Uterus (tissue), 4 donors: ENCODE measurements around the gene RPGRIP1L. TPM values are rescaled to one million over a fixed set of nuclear protein-coding genes. Genes with fewer than 3 reads are reported as not detected.
A peak's percentile ranks its signal among the peaks of the same experiment; 100 is the strongest.

Source experiments
- DNase-seq, 2 donors: peaks; one replicate each; pipeline ENCODE4 v3.0.0-alpha.2; 2019 to 2020
- H3K27ac ChIP-seq, 2 donors: fragments of 200-600 bp; sonication (generic); 1 replicate in 1 of 2; 2 replicates in 1 of 2; pipeline ENCODE4 v1.5.1; 2016 to 2018
- H3K27me3 ChIP-seq, 2 donors: fragments of 200-600 bp; sonication (generic); one replicate each; pipeline ENCODE4 v1.5.1; 2018 to 2019; ENCODE audit warnings: control low read depth in 1 of 2
- H3K36me3 ChIP-seq, 2 donors: fragments of 200-600 bp; sonication (generic); one replicate each; pipeline ENCODE4 v1.5.1; 2019; ENCODE audit warnings: control low read depth in 1 of 2
- H3K4me1 ChIP-seq, 2 donors: fragments of 200-600 bp; sonication (generic); one replicate each; pipeline ENCODE4 v1.5.1; 2018 to 2019; ENCODE audit warnings: control low read depth in 1 of 2
- H3K4me3 ChIP-seq, 2 donors: fragments of 200-600 bp; sonication (generic); 1 replicate in 1 of 2; 2 replicates in 1 of 2; pipeline ENCODE4 v1.5.1; 2018 to 2019; ENCODE audit warnings: mild to moderate bottlenecking in 1 of 2
- H3K9me3 ChIP-seq, 2 donors: fragments of 200-600 bp; sonication (generic); one replicate each; pipeline ENCODE4 v1.5.1; 2019; ENCODE audit warnings: control low read depth in 1 of 2
- POLR2A ChIP-seq, 2 donors: fragments of 450-650 bp; IDR thresholded peaks; one replicate each; pipeline ENCODE4 v1.6.1; 2016; ENCODE audit warnings: antibody characterized with exemption in 2 of 2, mild to moderate bottlenecking in 1 of 2, moderate library complexity in 1 of 2
- intact Hi-C: fragments of 100-400 bp; cut with DNase I; formaldehyde crosslinking; loops from one replicate; pipeline ENCODE4 v1.15.1; 2023; ENCODE audit warnings: low total_unique reads
- total RNA-seq, 4 donors: library from RNA; depleted of rRNA in 3 of 4; stranded (reverse); fragments of >200 nt in 3 of 4; gene quantifications; one replicate each; pipeline versions ENCODE4 v1.1.0 to v1.2.4, GENCODE V29; 2014 to 2023
- TF ChIP-seq, protein P1 (sequence below), 4 experiments: fragments of 200-600 bp in 2 of 4; fragments of 450-650 bp in 2 of 4; sonication (generic) in 2 of 4; IDR thresholded peaks; one replicate each; pipeline ENCODE4 v1.5.1; 2016 to 2019; ENCODE audit warnings: antibody characterized with exemption in 4 of 4, mild to moderate bottlenecking in 2 of 4, moderate library complexity in 1 of 4
- donor health status: DM: yes; HTN: yes; CAD: no.

RPGRIP1L gene
- total RNA-seq, 4 donors from 2014 or later: 1.2 to 35.3 (median 6.2) TPM

DNA sequence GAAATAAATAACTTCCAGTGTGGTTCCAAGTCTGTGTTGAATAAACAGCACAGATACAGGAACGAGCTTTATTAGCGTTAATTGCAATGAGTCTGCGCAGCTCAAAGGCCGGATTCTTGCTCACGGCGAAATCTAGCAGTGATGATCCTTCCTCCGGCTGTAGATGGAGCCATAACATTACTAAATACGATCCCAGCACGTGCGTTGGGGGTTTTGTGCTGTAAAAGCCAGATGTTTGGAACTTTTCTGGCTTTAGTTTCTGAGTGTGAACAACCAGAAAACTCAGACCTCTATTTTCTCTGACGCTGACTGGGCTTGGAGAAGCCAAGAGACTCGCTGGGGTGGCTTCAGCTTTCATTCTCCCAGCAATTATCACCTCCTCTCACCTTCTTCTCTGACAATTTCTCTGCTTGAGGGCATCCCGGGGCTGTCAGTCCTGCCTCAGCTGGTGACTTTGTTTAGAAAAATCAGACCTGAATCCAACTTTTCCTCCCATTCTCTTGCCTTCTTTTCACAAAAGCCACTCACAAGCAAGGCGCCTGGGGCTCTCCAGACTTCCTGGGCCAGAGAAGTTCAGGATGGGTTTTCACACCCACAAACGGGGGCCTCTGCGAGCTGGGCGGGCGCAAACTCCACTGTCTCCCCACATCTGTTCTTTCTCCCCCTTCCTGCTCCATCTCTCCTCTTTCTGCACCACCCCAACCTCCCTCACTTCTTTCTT, 153.5 kb downstream of the RPGRIP1L start:
- TF ChIP-seq, protein P1, sequence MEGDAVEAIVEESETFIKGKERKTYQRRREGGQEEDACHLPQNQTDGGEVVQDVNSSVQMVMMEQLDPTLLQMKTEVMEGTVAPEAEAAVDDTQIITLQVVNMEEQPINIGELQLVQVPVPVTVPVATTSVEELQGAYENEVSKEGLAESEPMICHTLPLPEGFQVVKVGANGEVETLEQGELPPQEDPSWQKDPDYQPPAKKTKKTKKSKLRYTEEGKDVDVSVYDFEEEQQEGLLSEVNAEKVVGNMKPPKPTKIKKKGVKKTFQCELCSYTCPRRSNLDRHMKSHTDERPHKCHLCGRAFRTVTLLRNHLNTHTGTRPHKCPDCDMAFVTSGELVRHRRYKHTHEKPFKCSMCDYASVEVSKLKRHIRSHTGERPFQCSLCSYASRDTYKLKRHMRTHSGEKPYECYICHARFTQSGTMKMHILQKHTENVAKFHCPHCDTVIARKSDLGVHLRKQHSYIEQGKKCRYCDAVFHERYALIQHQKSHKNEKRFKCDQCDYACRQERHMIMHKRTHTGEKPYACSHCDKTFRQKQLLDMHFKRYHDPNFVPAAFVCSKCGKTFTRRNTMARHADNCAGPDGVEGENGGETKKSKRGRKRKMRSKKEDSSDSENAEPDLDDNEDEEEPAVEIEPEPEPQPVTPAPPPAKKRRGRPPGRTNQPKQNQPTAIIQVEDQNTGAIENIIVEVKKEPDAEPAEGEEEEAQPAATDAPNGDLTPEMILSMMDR (IDR thresholded peaks at IDR 0.05): peak; percentile 56 to 77 (median 70)
- TF ChIP-seq POLR2A (IDR thresholded peaks at IDR 0.05): no peak
- intact Hi-C loops: no loop called here
- Histone ChIP-seq H3K27ac (peak overlapping the region; percentile 41 to 56), H3K9me3 (no peaks in the 10 kb centered on the region), H3K27me3 (no peaks in the 10 kb centered on the region), H3K4me1 (no peaks in the 10 kb centered on the region), H3K36me3 (no peaks in the 10 kb centered on the region), H3K4me3 (no peak overlapping the region)
- peak; percentile 62 to 65 for DNase-seq

Other genes with a start within 250 kb of the RPGRIP1L start
- gene AKTIP, start 200.7 kb downstream of the RPGRIP1L start, total RNA-seq: 10 to 100 TPM; 45.0 to 53.7 (median 48.8) TPM
- gene FTO, start 297 bp upstream of the RPGRIP1L start, total RNA-seq: 100 to 1,000 TPM in 2 of 4 donors, 10 to 100 TPM in 2; 63.2 to 151 (median 105) TPM